GM06990 (cell line): ENCODE measurements around the gene HS6ST2.

ENCODE experiments used
- DNase-seq: peaks from one replicate; pipeline ENCODE4 v3.0.0-alpha.2; 2011; ENCODE audit not compliant: insufficient read length; ENCODE audit errors: extremely low read depth
- H3K27me3 ChIP-seq: replicated peaks from 2 replicates; pipeline ENCODE4 v1.6.0; 2011; ENCODE audit warnings: low read length; ENCODE audit not compliant: control insufficient read depth, insufficient read depth
- H3K36me3 ChIP-seq: 2 replicates; pipeline ENCODE4 v1.5.1; 2011; ENCODE audit warnings: low read length; ENCODE audit not compliant: control insufficient read depth, insufficient read depth
- H3K4me3 ChIP-seq: replicated peaks from 2 replicates; pipeline ENCODE4 v1.5.1; 2011; ENCODE audit warnings: low read depth, mild to moderate bottlenecking, control low read depth, low read length
- CTCF ChIP-seq: IDR thresholded peaks from 2 replicates; pipeline ENCODE4 v1.5.1; 2011; ENCODE audit warnings: low read length, control low read depth, mild to moderate bottlenecking, inconsistent platforms; ENCODE audit not compliant: insufficient read depth, poor library complexity, severe bottlenecking

HS6ST2 gene

GRCh38 chrX:132591719-132592275, 366.6 kb downstream of the HS6ST2 start:
- H3K4me3 ChIP-seq, result no peak overlapping the region
- no peaks in the 10 kb centered on the region for H3K36me3 ChIP-seq
- DNase-seq, result no peak
- TF ChIP-seq CTCF, result no peak
- no peaks in the 10 kb centered on the region; the same call in none of the 2 replicates for H3K27me3 ChIP-seq

- Histone ChIP-seq H3K27me3 (no peaks in the 10 kb centered on the region; the same call in none of the 2 replicates), H3K4me3 (no peak overlapping the region), H3K36me3 (no peaks in the 10 kb centered on the region)
- no peak for TF ChIP-seq CTCF
- DNase-seq, result no peak
Observed at GRCh38 chrX:132590350-132591026, 367.9 kb downstream of the HS6ST2 start.

GRCh38 chrX:132584936-132585335, 373.5 kb downstream of the HS6ST2 start:
- Histone ChIP-seq H3K4me3 (no peak overlapping the region), H3K27me3 (no peaks in the 10 kb centered on the region), H3K36me3 (no peaks in the 10 kb centered on the region)
- DNase-seq, result no peak
- TF ChIP-seq CTCF, result no peak

- no peak for TF ChIP-seq CTCF
Observed at GRCh38 chrX:132576939-132577338, 381.5 kb downstream of the HS6ST2 start.

More at GRCh38 chrX:132576939-132577338, 381.5 kb downstream of the HS6ST2 start:
- no peak overlapping the region for H3K4me3 ChIP-seq
- H3K27me3 ChIP-seq, result no peaks in the 10 kb centered on the region
- no peaks in the 10 kb centered on the region for H3K36me3 ChIP-seq
- DNase-seq, result no peak
